SIG-M5 treated with dmso at 0.1 percent for 504 hours (cell line): ENCODE data around the gene PTTG1IP.
"Not testable (repeated sequence)": the region's sequence is repeated elsewhere in the genome, so short reads cannot be mapped to it uniquely, and the experiment has no call there.

Experiments
- DNase-seq: peaks from one replicate; lab custom pipeline; 2025; ENCODE audit not compliant: unreplicated experiment; lab: John Stamatoyannopoulos, UW

Gene PTTG1IP

DNA sequence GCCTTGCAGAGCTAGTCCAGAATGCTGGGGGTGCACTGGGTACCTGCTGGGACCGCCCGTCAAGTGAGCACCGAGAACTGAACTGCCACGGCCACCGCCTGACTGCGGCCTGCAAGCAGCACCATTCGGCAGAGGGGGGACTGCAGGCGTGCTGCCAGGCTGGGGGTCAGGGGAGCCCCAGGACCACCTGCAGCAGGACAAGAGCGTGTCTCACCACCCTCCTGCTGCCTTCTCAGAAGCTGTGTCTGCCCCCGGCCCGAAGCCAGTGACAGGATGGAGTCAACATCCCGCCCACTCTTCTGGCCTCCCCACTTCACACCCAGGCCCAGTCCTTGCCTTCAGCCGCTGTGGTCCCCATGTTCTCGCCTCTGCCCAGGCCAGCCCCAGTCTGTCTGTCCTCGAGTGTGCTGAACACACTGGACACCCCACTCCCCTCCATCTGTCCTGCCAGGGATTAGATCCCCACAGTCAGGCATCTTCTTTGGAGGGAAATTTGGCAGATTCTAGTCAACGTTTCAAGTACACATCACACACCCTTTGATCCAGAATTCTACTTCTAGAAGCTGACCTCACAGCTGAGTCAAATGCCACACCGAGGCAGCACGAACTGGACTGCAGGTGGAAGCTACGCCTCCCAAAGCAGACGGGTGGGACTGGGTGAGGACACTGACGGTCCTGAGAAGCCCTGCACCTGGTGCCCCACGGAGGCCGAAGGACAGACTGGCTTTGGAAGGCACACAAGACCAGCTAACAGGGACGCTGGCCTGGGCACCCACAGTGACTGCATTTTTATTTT lies 26.0 kb downstream of the PTTG1IP start:
- DNase-seq: no peak

DNA sequence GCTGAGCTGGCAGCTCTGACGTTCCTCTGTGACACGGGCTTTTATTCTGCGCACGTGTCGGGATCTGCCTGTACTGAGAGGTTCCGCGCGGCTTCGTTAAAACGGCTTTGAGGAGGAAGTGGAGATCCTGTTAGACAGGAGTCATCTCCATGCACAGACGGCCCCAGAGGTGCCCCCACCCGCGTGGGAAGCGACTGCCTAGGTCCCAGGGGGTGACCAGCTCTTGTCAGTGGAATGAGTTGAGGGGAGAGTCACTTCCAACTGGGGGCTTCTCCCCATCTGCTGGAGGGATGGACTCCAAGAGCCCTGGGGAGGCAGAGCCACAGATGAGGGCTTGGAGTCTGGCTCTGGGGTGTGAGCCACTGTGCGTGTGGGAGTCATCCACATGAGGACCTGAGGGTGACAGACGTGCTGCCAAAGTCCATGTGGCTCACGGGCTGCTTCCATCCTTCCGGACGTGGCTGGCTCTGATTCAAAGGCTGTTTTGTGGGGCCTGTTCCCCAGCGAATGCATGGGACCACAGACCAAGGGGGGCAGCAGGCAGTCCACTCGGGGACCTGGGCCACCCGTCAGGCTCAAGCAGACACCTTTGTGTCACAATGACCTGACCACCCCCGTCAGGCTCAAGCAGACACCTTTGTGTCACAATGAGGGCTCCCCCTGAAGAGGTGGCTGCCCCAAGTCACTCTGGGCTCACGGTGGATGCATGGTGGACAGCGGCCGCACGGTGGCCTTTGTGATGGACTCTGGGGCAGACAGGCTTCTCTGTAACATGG lies 26.8 kb downstream of the PTTG1IP start:
- peak; percentile 91 for DNase-seq

DNA sequence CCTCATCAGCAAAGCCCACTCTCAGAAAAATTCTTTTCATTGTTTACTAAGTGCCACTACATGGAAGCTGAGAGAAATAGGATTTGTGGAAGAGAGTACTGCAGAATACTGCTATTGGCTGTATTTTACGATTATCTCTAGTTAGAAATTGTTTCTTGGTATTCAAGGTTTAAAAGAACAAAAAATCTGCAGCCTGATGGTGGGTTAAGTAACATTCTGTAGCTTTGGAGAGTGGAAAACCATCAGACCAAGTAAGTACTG lies 27.3 kb downstream of the PTTG1IP start:
- no peak for DNase-seq

DNA sequence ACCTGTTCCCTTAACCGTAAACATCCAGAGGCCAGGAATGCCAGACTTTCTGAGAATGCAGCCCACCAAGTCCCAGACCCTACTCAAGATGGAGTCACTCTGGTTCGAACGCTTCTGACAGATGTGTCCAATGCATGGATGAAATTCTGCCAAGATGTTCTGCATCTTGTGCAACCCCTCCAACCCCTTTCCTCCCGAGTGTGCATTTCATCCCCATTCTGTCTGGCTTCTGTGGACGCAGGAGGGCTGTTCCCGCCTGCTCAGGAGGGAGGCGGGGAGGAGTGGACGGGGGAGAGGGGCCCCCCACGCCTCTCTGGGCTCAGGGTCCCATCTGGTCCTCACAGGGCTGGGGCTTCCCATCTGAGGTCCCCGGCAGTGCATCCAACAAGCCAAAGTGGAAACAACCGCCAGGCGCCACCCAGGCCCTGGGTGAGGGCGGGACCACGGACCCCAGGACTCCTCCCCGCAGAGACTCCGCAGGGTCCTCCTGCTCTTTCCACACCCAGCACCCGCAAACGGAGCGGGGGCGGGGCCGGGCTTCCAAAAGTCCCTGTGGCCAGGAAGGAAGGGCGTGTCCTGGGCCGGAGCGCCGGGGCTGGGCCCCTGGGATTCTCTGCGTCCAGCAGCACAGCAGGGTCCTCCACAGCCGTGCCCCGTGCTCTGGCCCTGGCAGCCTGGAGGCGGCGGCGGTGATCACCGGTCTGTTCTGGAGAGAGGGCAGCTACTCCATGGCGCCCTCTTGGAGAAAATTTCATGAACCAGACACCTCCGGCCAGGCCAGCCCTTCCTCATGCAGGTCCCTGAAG lies 27.9 kb downstream of the PTTG1IP start:
- peak; percentile 87 for DNase-seq

DNA sequence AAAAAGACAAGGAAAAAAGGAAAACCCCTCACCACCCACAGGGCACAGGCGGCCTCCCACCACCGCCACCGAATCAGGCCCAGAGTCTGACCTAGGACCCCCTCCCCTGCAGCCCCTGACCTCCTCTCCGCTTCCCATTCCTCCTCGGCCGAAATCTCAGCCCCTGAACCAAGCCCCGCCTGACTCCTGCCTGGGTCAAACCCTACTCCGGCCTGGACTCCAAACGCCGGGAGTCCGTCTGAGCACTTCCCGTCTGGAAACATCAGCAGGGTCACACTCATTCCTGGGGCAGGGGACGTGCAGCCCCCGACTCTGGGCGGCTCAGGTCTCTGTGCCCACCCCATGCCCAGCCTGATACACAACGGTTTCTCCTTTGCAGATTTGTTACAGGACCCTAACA lies 29.2 kb downstream of the PTTG1IP start:
- DNase-seq: no peak

DNA sequence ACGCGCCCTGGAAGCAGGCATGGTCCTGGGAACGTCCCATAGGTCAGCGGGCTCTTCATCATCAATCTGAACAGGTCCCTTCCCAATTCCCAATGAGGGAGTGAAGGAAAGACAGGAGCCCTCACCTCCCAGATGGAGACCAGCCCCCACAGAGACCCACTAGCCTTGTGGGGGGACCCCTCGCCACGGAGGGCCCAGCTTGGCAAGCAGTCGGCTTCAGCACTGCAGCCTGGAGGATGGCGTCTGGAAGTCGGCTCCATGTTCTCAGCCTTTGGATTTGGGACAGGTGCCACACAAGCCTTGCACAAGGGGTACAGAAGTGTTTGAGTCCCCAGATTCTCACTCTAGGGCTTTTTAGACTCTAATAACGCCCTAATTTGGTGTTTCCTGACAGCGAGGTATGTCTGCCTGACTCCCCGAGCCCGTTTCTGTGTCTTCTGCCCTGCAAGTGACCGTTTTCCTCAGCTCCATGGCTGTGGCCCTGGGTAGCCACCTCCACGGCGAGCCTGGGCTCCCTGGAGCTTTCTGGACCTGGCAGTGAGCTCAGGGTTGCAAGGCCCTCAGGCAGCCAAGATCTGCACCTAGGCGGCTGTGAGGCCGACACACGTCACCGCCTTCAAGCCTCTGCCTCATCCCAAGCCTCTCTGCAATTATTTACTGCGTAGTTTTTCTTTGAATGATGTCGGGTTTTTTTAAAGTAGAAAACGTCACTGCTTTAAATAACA lies 30.6 kb downstream of the PTTG1IP start:
- no peak for DNase-seq

DNA sequence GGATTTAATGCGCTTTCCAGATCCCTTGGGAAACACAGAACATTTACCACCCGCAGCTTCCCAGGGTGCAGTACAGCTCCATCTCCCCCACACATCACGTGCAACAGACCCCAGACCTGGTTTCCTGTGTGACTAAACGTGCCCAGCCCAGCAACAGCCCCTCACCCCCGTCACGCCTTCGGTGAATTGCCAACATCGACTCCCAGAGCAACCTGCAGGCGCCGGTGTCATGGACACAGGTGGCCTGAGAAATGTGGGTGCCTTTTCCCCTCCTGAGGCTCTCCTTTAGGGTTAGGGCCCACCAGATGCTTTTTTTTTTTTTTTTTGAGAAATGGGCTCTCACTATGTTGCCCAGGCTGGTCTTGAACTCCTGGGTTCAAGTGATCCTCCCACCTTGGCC lies 31.4 kb downstream of the PTTG1IP start:
- no peak for DNase-seq

DNA sequence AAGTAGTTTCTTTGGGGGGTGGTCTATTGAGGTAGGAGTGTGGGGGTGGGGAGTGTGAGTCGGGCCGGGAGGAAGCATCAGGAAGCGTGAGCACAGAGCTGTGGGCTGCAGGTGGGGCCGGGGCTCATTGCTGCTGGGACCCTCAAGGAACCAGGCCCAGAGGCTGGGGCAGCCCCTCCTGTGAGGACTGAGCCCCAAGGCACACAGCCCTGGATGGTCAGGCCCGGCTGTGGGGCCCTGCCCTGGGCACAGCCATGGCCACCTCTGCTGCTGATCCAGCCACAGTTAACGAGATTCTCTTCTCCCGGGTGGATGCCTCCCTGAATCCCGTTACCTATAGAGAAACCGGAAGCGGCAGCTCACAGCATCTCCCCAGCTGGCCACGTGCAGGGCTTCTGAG lies 32.7 kb downstream of the PTTG1IP start:
- DNase-seq: no peak

DNA sequence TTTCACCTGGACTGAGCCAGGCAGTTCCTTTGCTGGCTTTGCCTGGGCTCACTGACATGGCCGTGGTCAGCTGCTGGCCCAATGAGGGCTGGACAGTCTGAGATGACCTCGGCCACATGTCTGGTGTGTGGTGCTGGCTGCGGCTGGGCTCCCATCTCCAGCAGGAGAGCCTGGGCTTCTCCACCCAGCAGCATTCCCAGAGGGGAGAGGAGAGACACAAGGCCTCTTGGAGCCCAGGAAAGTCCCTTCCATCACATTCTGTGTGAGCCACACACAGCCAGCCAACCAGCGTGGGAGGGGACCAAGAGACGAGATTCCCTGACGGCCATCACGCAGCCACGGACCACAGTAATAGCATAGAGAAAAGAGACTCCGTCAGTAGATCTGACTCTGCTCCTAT lies 34.5 kb downstream of the PTTG1IP start:
- DNase-seq: no peak

DNA sequence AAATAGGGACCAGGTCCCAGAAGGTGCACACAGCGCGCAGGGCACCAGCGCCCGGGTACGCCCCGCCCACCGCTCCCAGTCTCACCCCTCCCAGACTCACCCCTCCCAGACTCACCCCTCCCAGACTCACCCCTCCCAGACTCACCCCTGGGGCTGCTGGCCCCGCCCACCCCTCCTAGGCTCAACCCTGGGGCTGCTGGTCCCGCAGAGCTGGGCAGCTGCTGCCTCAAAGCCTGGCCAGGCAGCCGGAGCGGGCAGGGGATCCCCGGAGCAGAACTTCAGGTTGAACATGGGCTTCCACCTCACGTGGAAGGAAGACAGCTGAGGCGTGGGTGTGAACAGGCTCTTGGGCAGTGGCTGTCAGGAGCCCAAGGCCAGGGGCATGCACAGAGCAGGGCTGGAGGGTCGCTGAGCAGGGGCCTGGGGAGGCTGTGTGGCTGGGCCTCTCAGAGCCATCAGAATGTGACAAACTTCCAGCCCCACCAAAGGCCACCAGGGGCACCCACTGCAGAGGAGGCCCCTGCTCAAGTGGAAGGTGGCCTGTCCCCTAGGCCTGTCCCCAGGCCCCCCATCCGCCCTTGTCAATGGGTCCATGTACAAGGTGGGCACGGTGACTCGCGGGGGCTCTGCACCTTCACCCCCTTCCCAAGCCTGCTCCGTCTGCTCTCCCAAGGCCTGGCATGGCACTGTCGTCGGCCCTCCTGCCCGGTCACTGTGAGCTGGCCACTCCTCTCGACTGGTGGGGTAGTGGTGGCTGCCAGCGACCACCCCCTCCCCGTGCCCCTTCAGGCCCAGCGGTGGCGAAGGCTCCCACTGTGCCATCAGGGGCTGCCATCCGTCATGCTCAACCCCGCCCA lies 35.2 kb downstream of the PTTG1IP start:
- DNase-seq: no peak

DNA sequence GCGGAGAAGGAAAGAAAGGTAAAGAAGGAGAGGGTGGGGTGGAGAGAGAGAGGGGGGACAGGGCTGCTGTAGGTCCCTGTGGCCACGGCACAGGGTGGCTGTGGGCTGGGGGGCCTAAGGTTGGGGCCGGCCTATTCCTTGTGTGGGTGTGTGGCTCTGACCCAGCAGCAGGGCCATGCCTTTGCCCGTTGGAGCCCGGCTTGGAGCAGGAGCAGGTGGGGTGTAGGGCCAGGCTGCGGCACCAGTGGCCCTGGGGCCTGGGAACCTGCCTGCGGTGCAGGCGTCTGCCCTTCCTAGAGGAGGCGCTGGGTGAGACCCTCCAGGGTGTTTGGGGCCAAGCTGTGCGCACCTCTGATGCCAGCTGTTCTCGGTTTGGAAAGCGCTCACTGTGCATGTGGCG lies 36.0 kb downstream of the PTTG1IP start:
- DNase-seq: no peak

DNA sequence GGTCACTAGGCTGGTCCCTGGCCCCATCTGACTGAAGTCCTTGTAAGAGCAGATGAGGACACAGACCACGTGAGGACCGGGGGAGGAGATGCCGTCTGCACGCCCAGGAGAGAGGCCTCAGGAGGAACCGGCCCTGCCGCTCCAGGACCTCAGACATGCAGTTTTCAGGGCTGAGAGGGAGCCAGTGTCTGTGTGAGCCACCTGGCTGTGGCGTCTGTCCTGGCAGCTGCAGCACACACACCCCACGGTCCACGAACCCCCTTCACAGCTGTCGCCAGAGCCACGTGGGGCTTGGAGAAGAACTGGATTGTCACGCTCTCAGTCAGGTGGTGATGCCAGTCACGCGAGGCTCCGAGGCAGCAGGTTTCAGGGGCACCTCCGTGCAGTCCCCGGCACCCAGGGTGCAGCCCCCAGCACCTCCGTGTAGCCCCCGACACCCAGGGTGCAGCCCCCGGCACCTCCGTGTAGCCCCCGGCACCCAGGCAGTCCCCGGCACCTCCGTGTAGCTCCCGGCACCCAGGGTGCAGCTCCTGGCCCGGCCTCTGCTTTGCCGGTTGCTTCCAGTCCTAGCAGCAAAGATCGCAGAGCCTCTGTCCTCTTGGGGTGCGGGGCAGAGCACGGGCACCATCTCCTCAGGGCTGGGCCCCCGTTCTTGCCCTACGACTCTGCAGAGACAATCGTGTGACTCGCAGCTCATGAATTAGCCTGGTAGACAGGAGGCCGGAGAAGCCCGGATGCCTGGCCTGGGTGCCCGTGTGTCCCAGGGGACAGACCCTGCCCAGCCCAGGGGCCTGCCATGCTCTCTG lies 36.6 kb downstream of the PTTG1IP start:
- peak; percentile 52 for DNase-seq

DNA sequence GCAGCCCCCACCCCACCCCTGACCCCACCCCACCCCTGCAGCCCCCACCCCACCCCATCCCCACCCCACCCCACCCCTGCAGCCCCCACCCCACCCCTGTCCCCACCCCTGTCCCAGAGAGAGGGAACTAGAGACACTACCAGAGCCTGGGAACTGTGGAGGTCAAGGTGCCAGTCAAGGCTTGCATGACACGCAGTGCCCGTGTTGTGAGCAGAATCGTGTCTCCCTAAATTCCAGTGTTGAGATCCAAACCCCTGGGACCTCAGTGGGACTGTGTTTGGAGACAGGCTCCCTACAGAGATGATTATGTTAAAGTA lies 37.2 kb downstream of the PTTG1IP start:
- DNase-seq: no peak

DNA sequence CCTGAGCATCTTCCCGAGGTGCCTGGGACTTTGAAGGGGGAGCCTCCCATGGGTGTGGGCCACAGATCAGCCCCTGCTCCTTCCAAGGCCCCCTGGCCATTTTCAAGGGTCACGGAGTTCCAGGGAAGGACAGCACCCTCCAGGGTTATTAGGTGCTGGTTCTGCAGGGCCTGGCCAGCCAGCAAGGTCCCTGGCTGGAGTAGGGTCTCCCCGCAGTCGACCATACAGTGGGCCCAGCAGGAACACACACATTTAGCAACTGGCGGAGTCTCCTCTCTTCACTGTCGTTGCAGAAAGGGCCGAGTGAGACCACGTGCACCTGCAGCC lies 37.9 kb downstream of the PTTG1IP start:
- no peak for DNase-seq

DNA sequence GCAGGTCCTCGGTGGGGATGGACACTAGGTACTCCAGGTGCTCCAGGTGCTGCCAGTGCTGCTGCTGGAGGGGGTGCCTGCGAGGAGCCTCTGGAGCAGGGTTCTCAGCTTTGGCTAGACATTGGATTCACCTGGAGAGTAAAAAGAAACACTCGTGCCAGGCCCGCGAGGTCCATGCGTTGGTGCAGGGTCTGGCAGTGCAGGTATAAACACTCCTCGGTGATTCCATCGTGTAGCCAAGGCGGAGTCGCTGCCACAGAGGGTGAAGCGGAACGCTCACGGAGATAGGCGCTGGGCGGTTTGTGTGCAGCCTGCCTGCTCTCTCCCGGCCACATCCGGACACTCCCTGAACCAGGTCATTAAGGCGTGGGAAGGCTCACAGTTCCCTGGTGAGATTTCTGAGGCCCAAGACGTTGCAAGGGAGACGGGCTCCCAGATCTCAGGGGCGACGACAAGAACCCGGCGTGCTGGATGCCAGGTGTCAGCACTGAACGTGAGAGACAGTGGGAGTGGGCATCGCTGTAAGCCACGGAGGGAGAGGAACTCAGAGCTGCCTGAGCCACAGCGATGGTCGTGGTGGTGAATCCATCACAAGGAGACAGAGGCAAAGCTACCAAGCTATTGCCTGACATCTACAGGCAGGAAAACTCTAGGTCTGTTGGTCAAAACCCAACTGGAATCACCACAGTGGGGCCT lies 38.4 kb downstream of the PTTG1IP start:
- no peak for DNase-seq

DNA sequence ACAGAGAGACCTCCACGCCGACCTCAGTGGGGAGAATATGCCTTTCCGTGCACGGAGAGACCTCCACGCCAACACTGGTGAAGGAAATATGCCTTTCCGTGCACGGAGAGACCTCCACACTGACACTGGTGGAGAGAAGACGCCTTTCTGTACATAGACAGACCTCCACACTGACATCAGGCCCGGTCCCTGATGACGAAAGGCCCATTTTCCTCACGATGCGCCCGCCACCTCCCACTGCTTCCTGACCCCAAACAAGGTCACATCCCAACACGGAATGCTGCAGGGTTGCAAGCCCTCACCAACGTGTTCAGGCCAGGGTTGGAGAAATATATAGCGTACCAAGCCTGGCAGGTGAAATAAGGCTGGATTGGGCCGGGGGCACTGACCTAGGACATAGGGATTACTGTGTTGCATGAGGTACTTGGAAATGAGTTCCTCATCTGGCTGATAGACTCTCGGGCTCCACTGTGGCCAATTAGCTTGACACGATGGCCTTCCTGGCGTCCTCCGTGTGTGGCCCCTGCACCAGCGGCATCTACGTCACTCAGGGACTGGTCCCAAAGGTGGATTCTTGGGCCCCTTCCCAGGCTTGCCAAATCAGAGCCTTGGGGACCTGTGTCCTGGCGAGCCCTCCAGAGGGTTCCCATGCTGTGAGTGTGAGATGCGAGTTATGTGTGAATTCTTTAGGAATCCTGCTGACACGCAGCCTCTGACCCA lies 39.1 kb downstream of the PTTG1IP start:
- DNase-seq: no peak

DNA sequence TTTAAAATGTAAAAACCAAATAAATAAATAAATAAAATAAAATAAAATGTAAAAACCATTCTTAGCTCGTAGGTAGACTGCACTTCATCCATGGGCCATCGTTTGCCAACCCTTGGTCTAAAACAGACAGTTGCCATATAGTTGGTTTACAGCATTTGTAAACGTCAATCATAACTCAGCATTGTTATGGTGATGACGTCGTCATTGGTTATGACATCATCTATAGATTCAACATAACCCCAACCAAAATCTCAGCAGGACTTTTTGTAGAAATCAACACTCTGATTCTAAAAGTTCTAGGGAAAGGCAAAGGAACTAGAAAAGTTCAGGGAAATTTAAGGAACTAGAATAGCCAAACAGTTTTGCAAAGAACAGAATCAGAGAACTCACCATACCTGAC lies 39.8 kb downstream of the PTTG1IP start:
- no peak for DNase-seq

DNA sequence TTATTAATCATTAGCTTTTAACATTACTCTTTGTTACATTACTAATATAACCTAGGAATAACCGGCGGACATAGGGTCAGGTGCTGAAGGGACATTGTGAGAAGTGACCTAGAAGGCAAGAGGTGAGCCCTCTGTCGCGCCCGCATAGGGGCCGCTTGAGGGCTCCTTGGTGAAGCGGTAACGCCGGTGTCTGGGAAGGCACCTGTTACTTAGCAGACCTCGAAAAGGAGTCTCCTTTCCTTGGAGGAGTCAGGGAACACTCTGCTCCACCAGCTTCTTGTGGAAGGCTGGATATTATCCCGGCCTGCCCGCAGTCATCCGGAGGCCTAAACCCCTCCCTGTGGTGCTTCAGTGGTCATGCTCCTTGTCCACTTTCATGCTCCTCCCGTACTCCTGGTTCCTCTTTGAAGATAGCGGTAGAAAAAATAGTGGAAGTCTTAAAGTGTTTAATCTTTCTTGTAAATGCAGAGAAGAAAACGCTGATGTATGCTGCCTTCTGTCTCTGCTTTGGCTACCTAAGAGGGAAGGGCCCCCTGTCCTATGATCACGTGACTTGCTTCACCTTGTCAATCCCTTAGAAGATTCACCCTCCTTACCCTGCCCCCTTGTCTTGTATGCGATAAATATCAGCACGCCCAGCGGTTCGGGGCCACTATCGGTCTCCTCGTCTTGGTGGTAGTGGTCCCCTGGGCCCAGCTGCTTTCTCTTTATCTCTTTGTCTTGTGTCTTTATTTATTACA lies 40.8 kb downstream of the PTTG1IP start:
- DNase-seq: not testable (repeated sequence)
